ENCODE measurements around the gene SLCO3A1.

The SLCO3A1 gene

GRCh38 chr15:91862891-91863504, 9.5 kb downstream of the SLCO3A1 start:
- FAIRE-seq, result no peak

DNA sequence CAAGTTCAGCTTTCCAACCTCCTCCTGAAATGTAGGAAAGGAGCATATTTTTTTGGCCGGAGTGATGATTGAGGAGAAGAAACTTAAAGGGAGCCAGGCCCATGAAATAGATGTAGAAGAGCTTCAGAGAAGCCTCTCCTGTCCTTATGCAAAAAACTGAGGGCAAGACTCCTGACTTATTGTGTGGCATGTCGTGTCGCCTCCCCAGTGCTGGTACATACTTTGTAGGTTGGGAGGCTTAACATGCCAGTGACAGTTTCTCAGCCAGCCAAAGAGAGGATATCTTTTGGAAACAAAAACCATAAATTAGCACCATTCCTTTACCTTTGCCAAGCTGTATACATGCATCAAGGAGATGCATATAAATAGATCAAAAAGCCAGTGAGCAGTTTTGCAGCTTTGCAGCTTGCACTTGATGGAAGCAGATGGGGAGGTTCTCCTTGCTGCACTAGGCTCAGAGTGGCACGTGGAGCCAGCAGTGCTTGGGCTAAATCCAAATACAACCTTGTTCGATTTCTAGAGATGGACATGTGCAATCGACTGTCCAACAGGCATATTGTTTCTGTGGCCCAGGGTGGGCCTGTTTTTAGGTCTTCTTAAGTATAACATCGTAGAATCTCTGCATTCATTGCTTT, 10.2 kb downstream of the SLCO3A1 start:
- no peak for FAIRE-seq

GRCh38 chr15:91864664-91865063, 11.2 kb downstream of the SLCO3A1 start:
- FAIRE-seq, result no peak

- FAIRE-seq, result no peak
Observed at GRCh38 chr15:91865486-91865885, 12.0 kb downstream of the SLCO3A1 start.

DNA sequence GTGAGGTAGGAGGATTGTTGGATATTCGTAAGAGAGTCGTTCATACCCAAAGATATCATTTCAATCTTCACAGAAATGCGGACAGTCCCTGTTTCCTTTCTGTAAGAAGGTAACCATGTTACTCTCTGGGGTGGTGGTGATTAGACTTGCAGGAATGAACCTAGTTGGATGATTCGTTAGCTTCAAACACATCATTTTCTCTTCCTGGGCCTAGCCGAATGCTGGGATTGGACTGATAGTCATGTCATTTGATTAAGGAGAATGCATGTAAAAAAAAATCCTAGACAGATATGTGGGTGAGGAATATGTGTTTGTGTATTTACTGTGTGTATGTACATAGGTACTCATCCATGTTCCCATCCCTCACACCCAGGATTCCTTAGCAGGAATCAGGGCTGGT, 12.4 kb downstream of the SLCO3A1 start:
- no peak for FAIRE-seq

DNA sequence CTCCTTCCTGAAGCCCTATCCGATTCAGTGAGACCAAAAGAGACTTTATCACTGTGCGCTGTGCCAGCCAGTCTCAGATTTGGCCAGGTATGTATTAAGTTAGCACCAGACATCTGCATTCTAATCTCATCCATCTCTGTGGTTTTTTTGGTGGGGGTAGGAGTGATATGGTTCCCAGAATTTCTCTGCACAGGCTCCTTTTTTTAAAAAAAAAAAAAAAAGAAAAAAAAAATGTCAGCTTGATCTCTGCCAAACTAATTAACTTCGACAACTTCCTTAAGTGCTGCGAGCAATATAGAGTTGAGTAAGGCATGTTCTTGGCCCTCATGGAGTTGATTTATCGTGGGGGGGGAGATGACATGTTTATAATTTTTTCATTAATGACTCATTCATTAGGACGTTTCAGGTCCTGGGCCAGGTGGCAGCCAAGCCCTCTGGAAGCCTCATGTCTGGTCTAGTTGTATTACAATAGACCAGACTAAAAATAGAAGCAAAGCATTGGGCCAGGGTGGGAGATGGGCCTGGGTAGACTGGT, 12.9 kb downstream of the SLCO3A1 start:
- FAIRE-seq, result no peak

- FAIRE-seq, result no peak
Observed at GRCh38 chr15:91866971-91867372, 13.5 kb downstream of the SLCO3A1 start.

DNA sequence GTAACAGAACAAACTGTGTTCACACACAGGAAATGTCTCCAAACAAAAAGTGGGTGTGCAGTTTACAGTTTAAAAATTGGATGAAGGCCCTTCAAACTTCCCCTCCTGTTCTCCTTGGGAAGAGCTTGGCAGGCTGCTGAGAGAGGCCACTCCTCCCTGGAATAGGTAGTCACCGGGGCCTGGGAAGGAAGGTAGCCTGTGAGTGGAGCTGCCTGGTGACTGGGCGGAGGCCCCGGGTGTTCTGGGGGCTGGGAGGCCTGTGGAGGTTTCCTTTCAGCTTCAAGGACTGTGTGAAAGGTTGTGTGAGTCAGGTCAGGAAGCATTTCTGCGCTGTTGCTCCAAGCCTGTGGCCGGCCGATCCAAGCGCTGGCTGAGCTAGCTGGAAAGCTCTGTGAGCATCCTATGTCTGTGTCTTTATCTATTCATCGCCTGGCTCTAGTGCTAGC, 14.1 kb downstream of the SLCO3A1 start:
- FAIRE-seq, result no peak

DNA sequence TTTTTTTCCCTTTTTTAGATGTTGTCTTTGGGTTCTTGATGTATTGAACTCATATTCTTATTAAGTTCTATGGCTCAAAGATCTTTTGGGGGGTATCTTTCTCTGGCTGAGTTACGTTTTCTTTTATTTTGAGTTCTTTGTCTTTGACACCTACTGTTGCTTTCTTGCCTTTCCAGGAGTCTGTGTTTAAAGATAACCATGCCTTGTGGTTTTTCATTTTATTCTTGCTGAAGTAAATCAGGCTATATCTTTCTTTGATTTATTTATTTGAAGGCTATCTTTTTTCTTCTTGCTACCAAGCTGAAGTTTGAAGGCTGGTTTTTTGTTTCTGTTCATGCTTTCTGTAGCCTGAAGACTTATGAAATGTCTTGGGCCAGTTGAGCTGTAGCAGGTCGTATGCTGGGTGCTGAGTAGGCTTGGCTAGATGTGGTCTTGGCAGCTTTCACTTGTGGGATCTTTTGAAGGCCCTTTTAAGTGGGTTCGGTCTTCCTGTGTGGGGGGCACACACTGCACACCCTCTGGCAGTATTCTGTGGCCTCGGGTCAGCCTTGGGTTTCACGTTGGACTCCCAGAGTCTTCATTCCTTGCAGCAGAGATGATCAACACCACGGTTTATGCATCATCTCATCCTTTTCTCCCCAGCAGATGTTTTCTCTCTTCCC, 17.5 kb downstream of the SLCO3A1 start:
- no peak for FAIRE-seq

DNA sequence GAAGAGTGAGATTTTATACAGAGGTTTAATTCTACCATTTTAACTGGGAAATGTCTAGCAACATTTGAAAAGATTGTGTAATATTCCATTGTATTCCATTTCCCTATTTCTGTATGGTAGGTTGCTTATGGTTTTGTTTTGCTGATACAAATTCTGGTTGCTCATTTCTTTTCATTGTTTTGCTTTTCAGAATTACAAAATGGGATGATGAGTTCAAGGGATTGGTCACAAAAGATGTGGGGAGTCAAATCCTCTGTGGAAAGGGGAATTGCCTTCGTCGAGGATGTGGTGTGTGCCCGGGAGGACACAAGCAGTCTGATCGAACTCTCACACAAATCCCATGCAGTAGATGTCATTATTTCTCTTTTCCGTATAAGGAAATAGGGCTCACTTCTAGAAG, 18.3 kb downstream of the SLCO3A1 start:
- FAIRE-seq, result no peak

DNA sequence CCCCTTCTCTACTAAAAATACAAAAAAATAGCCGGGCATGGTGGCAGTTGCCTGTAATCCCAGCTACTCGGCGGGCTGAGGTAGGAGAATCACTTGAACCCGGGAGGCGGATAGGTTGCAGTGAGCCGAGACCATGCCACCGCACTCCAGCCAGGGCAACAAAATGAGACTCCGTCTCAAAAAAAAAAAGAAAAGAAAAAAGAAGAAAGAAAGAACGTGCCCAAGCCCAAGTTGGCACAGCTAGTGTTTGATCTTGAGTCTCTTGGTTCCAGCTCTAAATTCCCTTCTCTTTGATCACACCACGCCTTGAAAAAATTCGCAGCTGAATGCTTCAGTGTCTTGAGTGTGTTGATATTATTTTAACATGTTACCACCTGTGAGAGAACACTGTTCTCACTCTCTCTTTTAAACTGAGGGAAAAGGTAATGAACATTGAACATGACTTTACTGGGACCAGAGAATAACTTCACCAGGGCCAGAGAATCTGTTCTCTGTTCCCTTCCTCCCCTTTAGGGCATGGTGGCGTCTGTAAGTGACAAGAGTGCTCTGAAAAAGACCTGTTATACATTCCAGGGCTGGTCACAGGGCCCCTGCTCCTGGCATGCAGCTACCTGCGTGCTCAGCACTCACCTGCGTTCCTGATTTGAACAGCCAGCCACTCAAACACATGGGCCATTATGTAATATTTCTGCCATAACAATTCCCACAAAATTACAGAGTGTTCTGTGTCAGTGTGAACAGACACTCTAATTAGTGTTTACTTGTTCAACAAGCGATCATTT, 19.0 kb downstream of the SLCO3A1 start:
- no peak for FAIRE-seq

DNA sequence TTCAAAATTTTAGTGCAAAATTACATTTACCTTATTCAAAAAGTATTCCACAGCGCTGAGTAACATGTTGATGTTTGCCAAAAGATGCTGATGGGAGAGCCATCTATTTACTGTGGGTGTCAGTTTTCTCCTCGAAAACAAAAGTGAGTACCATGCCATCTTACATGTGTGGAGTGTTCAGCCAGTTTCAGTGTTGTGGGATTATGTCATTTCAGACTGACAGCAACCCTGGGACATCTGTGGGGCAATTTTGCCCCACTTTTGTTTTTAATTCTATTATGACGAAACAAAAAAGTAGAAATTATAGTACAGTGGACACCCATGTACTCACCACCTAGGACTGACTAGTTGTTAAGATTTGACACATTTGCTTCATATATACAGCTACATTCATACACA, 19.6 kb downstream of the SLCO3A1 start:
- FAIRE-seq, result no peak

DNA sequence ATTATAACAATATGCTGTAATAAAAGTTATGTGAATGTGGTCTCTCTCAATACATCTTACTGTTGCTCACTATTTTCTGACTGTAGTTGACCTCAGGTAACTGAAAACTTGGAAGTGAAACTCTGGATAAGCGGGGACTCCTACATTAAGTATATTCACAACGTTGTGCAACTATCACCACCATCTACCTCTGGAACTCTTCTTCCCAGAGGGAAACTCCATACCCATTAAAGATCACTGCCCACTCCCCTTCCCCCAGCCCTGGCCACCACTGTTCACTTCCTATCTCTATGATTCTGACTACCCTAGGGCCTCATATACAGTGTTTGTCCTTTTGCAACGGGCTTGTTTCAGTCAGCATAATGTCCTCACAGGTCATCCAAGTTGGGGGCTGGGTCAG, 20.7 kb downstream of the SLCO3A1 start:
- FAIRE-seq, result no peak

DNA sequence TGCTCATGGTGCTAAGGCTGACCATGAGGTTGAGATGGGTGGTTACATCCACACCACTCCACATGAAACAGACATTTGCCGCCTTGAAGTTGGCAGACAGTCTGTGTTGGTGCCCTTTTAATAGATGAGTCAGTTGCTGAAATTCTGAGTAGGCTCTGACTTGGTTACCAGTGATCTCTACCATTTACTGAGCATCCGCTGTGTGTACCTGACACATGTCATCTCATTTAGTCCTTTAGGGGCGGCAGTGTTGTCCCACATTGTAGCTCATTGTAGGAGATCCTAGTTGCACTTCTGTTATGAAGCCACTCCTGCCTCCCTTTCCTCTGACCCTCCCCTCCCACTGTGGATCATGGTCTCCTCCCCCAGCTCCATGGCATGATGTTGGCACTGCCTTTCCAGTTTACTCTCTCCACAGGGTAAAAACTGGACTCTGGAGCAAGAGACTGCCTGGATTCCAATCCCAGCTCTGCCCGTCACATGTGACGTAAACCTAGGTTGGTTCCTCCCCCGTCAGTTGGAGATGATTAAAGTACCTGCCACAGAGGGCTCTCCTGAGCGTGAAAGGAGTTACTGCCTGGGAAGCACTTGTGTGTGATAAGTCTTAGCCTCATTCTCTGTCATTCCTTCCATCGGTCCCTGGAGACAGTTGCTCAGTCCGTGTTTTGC, 21.6 kb downstream of the SLCO3A1 start:
- FAIRE-seq, result no peak

GRCh38 chr15:91876187-91876586, 22.7 kb downstream of the SLCO3A1 start:
- FAIRE-seq, result no peak

DNA sequence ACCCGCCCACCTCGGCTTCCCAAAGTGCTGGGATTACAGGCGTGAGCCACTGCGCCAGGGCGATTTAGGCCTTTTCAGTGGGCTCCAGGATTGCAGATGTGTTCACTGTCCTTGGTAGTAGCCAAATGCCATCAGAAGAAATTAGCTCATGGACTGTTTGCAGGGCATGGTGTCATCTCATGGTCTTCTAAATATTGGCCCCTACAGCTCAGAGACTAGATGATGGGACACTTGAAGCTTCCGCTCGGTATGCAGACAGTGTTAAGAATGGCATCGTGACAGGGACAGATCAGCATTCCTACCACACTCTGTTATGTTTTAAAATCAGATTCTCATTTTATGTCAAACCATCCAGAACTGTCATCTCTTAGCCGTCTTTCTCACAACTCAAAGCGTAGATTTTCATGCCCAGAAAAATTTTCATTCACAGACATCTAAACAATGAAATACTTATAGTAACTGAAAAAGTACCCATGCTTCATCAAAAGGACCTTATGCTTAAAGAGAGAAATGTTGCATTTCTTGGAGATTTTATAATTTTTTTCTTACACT, 24.9 kb downstream of the SLCO3A1 start:
- no peak for FAIRE-seq

DNA sequence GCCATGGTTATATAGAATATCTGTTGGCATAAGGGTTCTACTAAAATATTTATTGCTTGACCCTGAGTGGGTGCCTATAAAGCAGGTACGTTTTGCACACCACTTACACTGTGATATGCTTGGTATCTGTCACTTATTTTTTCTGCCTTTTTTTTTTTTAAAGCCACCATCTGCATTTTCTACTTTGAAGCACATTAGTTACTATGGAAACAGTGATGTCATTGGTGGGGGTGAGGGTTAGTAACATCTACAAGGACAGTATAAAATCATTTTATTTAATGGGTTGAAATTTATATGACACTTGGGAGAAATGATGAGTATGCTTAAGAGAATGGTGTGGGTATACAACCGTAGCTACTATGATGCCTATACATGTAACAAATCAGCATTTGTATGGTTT, 25.6 kb downstream of the SLCO3A1 start:
- no peak for FAIRE-seq

DNA sequence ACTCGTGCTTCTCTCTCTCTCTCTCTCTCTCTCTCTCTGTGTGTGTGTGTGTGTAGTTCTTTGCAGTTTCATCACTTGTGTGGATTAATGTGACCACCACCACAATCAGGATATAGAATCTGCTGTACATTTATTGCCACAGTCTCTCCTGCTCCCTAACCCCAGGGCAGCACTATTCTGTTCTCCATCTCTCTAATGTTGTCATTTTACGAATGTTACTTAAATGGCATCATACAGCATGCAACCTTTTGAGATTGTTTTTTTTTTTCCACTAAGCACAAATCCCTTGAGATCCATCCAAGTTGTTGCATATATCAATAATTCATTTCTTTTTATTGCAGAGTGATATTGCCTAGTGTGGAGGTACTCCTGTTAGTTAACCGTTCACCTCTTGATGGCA, 26.9 kb downstream of the SLCO3A1 start:
- no peak for FAIRE-seq

DNA sequence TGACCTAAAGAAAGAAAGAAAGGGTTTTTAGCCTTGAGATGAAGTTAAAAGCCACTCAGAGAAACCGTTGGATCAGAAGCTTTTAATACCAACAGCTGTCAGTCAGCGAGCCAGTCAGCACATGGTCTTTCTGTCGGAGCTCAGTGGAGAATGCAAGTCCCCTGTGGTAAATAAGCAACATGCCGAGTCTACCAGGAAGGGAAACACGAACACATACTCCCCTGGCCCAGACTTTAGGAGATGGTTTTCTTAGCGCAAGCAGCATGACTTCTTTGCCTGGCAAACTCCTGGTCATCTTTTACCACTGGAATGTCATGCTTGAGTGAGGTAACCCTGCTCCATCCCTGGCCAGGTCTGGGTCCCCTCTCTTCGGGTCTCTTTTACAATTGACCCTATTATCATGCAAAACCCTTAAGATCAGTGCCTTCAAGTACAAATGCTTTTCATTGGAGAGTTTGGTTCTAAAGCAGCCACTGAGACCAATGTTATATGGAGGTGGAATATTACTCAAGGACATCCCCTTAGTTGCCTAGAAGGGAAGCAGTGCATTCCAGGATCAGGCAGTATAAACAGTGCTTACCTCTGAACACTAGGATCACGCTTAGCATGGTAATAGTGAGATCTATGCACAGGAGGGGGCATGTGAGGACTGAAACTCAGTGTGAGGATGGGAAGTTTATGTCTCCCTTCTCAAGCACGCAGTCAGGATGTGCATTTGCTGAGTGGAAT, 28.2 kb downstream of the SLCO3A1 start:
- no peak for FAIRE-seq

GRCh38 chr15:91882858-91883586, 29.5 kb downstream of the SLCO3A1 start:
- no peak for FAIRE-seq

DNA sequence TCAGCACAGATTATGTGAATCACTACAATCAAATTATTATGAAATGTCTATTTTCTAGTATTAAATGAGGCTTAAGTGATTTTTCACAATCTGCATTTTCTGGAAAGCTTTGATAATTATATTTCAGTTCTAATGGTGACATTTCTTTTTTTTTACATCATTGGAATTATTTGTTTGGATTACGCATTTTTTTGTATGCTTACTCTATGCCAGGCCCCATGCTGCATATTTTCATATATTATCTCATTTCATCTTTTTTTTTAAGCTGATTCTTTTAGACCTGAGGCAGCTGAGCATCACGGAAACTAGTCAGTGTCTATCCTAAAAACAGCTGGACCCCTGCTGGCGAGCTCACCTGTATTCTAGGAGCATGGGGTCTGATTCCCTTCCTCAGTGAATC, 31.1 kb downstream of the SLCO3A1 start:
- no peak for FAIRE-seq

Measured in endometrium (tissue), 2 donors.